Skin epidermis (tissue), 12 donors: Measurements from ENCODE around the gene RUVBL2.

Experiments used
- H3K27ac ChIP-seq, 21 experiments: fragments of 200-600 bp; sonication (generic) in 11 of 21; one replicate each; pipeline ENCODE4 v1.5.0; 2020; ENCODE audit warnings: mild to moderate bottlenecking in 3 of 21, inconsistent platforms in 2 of 21, moderate library complexity in 2 of 21
- H3K4me3 ChIP-seq, 7 experiments: fragments of 200-600 bp; sonication (generic) in 2 of 7; one replicate each; pipeline ENCODE4 v1.5.0; 2020; ENCODE audit warnings: inconsistent platforms in 2 of 7, mild to moderate bottlenecking in 2 of 7, moderate library complexity in 1 of 7

Gene RUVBL2

GRCh38 chr19:48985711-48986110 is 8.0 kb upstream of the RUVBL2 start:
- Histone ChIP-seq H3K27ac (no peak overlapping the region), H3K4me3 (no peak overlapping the region)

GRCh38 chr19:48986211-48986610 is 7.5 kb upstream of the RUVBL2 start:
- H3K27ac ChIP-seq: no peak overlapping the region
- H3K4me3 ChIP-seq: no peak overlapping the region

- Histone ChIP-seq H3K4me3 (no peak overlapping the region), H3K27ac (no peak overlapping the region)
Observed at GRCh38 chr19:48987323-48987722, 6.4 kb upstream of the RUVBL2 start.

GRCh38 chr19:48988286-48988685 is 5.4 kb upstream of the RUVBL2 start:
- H3K27ac ChIP-seq: no peak overlapping the region

GRCh38 chr19:48988860-48989259 is 4.8 kb upstream of the RUVBL2 start:
- Histone ChIP-seq H3K4me3 (no peak overlapping the region), H3K27ac (no peak overlapping the region)

More at GRCh38 chr19:48988286-48988685, 5.4 kb upstream of the RUVBL2 start:
- H3K4me3 ChIP-seq: no peak overlapping the region

- peak overlapping the region in 4 of 21 experiments; percentile 2 to 30 (median 18) for H3K27ac ChIP-seq
- H3K4me3 ChIP-seq: no peak overlapping the region
Observed at GRCh38 chr19:48989701-48990291, 3.9 kb upstream of the RUVBL2 start.

- Histone ChIP-seq H3K4me3 (no peak overlapping the region), H3K27ac (peak overlapping the region in 3 of 21 experiments; percentile 2 to 30 (median 20))
Observed at GRCh38 chr19:48990400-48990799, 3.3 kb upstream of the RUVBL2 start.

- peak overlapping the region in 17 of 21 experiments; percentile 26 to 98 (median 89) for H3K27ac ChIP-seq
- peak overlapping the region in 4 of 7 experiments; percentile 69 to 88 (median 79) for H3K4me3 ChIP-seq
Observed at GRCh38 chr19:48991011-48991609, 2.6 kb upstream of the RUVBL2 start.

GRCh38 chr19:48991873-48992580 is 1.7 kb upstream of the RUVBL2 start:
- Histone ChIP-seq H3K27ac (peak overlapping the region in 20 of 21 experiments; percentile 68 to 98 (median 90)), H3K4me3 (peak overlapping the region; percentile 64 to 88 (median 78))

- peak overlapping the region; percentile 64 to 88 (median 78) for H3K4me3 ChIP-seq
- peak overlapping the region; percentile 34 to 98 (median 89) for H3K27ac ChIP-seq
Observed at GRCh38 chr19:48992581-48993174, 1.0 kb upstream of the RUVBL2 start.

- H3K4me3 ChIP-seq: peak overlapping the region; percentile 64 to 88 (median 78)
- H3K27ac ChIP-seq: peak overlapping the region in 20 of 21 experiments; percentile 71 to 98 (median 88)
Observed at GRCh38 chr19:48994035-48994386, 324 bp downstream of the RUVBL2 start.

- H3K27ac ChIP-seq: no peak overlapping the region
- H3K4me3 ChIP-seq: no peak overlapping the region
Observed at GRCh38 chr19:48997972-48998371, 4.3 kb downstream of the RUVBL2 start.

- no peak overlapping the region for H3K4me3 ChIP-seq
- H3K27ac ChIP-seq: no peak overlapping the region
Observed at GRCh38 chr19:48999481-49000325, 6.0 kb downstream of the RUVBL2 start.

GRCh38 chr19:49004133-49004532 is 10.4 kb downstream of the RUVBL2 start:
- Histone ChIP-seq H3K27ac (no peak overlapping the region), H3K4me3 (no peak overlapping the region)

GRCh38 chr19:49004964-49005614 is 11.4 kb downstream of the RUVBL2 start:
- Histone ChIP-seq H3K4me3 (no peak overlapping the region), H3K27ac (no peak overlapping the region)

- H3K27ac ChIP-seq: no peak overlapping the region
- H3K4me3 ChIP-seq: no peak overlapping the region
Observed at GRCh38 chr19:49006905-49007304, 13.2 kb downstream of the RUVBL2 start.

GRCh38 chr19:49009828-49010227 is 16.1 kb downstream of the RUVBL2 start:
- Histone ChIP-seq H3K4me3 (no peak overlapping the region), H3K27ac (no peak overlapping the region)

- H3K27ac ChIP-seq: no peak overlapping the region
- no peak overlapping the region for H3K4me3 ChIP-seq
Observed at GRCh38 chr19:49010453-49010852, 16.8 kb downstream of the RUVBL2 start.

- no peak overlapping the region for H3K27ac ChIP-seq
- H3K4me3 ChIP-seq: no peak overlapping the region
Observed at GRCh38 chr19:49011194-49011593, 17.5 kb downstream of the RUVBL2 start.
